NCI-H446 (cell line): ENCODE data around the gene SPON2.

Source experiments
- DNase-seq, 2 experiments: peaks; one replicate each; lab custom pipeline; 2025; lab: John Stamatoyannopoulos, UW

SPON2 gene

GRCh38 chr4:1172971-1173757 is 781 bp upstream of the SPON2 start:
- no peak for DNase-seq

- no peak for DNase-seq
Observed at GRCh38 chr4:1171311-1172227, 814 bp downstream of the SPON2 start.

GRCh38 chr4:1170976-1171310 is 1.4 kb downstream of the SPON2 start:
- no peak for DNase-seq

- no peak for DNase-seq
Observed at GRCh38 chr4:1170156-1170975, 2.0 kb downstream of the SPON2 start.

GRCh38 chr4:1169691-1170096 is 2.7 kb downstream of the SPON2 start:
- DNase-seq, result no peak

- no peak for DNase-seq
Observed at GRCh38 chr4:1169171-1169671, 3.2 kb downstream of the SPON2 start.

- no peak for DNase-seq
Observed at GRCh38 chr4:1168191-1169101, 3.9 kb downstream of the SPON2 start.

GRCh38 chr4:1167244-1167949 is 5.0 kb downstream of the SPON2 start:
- peak; percentile 38 to 85 for DNase-seq

GRCh38 chr4:1166509-1167243 is 5.7 kb downstream of the SPON2 start:
- DNase-seq, result no peak

GRCh38 chr4:1164956-1165545 is 7.3 kb downstream of the SPON2 start:
- DNase-seq, result no peak

GRCh38 chr4:1164444-1164843 is 7.9 kb downstream of the SPON2 start:
- DNase-seq, result no peak

- DNase-seq, result no peak
Observed at GRCh38 chr4:1164040-1164439, 8.3 kb downstream of the SPON2 start.

GRCh38 chr4:1160351-1160750 is 12.0 kb downstream of the SPON2 start:
- no peak for DNase-seq

- no peak for DNase-seq
Observed at GRCh38 chr4:1156069-1156468, 16.3 kb downstream of the SPON2 start.

- no peak for DNase-seq
Observed at GRCh38 chr4:1155314-1155713, 17.1 kb downstream of the SPON2 start.

GRCh38 chr4:1154523-1155182 is 17.7 kb downstream of the SPON2 start:
- DNase-seq, result no peak

- DNase-seq, result no peak
Observed at GRCh38 chr4:1154126-1154522, 18.3 kb downstream of the SPON2 start.

GRCh38 chr4:1153567-1154090 is 18.8 kb downstream of the SPON2 start:
- DNase-seq, result no peak

- no peak for DNase-seq
Observed at GRCh38 chr4:1152290-1152689, 20.1 kb downstream of the SPON2 start.
